Fibroblast of lung (primary cell): ENCODE data around the gene PPP1R9A.

Source experiments
- EZH2 ChIP-seq: IDR thresholded peaks from 2 replicates; pipeline ENCODE4 v1.5.1; 2012; ENCODE audit warnings: low read length, control low read depth, mild to moderate bottlenecking; ENCODE audit errors: missing control alignments
- TF ChIP-seq, protein P1 (sequence below), 2 donors: IDR thresholded peaks in 1 of 2; conservative IDR thresholded peaks in 1 of 2; 1 replicate in 1 of 2; 2 replicates in 1 of 2; pipeline ENCODE4 v1.5.1; 2011 to 2012; ENCODE audit warnings: low read length in 2 of 2, control low read depth in 1 of 2, inconsistent platforms in 1 of 2, low read depth in 1 of 2, mild to moderate bottlenecking in 1 of 2

DNA sequence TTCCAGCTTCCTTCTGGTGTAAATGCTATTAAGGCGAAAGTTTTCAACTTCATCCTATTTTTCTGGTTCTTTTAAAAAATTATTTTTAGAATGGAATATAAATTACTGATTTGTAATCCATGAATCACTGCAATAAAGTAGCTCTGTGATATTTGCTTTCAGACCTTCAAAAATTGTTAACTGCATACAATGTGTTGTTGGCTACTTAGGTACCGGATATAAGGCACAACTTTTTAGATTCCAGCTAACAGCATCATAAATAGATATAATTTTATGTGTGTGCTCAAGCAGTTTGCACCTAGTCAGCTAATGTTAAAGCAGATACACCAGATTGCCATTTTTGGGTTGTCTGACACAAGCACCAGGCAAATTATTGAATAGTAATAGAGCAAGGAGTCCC is 358.2 kb downstream of the PPP1R9A start:
- TF ChIP-seq, protein P1, sequence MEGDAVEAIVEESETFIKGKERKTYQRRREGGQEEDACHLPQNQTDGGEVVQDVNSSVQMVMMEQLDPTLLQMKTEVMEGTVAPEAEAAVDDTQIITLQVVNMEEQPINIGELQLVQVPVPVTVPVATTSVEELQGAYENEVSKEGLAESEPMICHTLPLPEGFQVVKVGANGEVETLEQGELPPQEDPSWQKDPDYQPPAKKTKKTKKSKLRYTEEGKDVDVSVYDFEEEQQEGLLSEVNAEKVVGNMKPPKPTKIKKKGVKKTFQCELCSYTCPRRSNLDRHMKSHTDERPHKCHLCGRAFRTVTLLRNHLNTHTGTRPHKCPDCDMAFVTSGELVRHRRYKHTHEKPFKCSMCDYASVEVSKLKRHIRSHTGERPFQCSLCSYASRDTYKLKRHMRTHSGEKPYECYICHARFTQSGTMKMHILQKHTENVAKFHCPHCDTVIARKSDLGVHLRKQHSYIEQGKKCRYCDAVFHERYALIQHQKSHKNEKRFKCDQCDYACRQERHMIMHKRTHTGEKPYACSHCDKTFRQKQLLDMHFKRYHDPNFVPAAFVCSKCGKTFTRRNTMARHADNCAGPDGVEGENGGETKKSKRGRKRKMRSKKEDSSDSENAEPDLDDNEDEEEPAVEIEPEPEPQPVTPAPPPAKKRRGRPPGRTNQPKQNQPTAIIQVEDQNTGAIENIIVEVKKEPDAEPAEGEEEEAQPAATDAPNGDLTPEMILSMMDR (conservative IDR thresholded peaks at IDR 0.05 in 1 of 2, IDR thresholded peaks at IDR 0.05 in 1 of 2; ENCODE audit: low read depth in 1 of 2, low read length in 2 of 2), result no peak
- TF ChIP-seq EZH2, result no peak
